Mammary epithelial cell (primary cell): Measurements from ENCODE around the gene COX14.

ENCODE experiments used
- EZH2 ChIP-seq: IDR thresholded peaks from 2 replicates; pipeline ENCODE4 v1.6.1; 2012; ENCODE audit warnings: low read length, inconsistent platforms, borderline replicate concordance
- TF ChIP-seq, protein P1 (sequence below), 2 donors: IDR thresholded peaks in 1 of 2; conservative IDR thresholded peaks in 1 of 2; 2 replicates each; pipeline ENCODE4 v1.5.1; 2011 to 2012; ENCODE audit warnings: inconsistent platforms in 2 of 2, low read length in 2 of 2, mild to moderate bottlenecking in 2 of 2, control low read depth in 1 of 2, low read depth in 1 of 2; ENCODE audit not compliant: insufficient read depth in 1 of 2; ENCODE audit errors: extremely low read depth in 1 of 2

DNA sequence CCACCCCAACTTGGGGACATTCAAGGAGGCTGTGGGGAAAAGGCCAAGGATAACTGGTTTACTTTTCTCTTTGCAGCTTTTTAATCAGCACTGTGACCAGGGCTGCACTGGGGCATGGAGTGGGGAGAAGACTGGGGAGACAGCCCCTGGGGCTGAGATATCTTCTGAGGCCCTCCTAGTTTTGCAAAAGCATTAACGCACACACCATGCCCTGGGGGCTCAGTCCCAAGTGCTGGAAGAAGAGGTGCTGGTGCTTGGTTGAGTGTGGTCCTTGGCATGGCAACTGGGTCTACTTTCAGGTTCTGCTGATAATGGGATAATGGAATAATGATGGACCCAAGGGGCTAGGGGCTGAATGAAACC, 36.2 kb upstream of the COX14 start:
- no peak for TF ChIP-seq EZH2
- TF ChIP-seq, protein P1, sequence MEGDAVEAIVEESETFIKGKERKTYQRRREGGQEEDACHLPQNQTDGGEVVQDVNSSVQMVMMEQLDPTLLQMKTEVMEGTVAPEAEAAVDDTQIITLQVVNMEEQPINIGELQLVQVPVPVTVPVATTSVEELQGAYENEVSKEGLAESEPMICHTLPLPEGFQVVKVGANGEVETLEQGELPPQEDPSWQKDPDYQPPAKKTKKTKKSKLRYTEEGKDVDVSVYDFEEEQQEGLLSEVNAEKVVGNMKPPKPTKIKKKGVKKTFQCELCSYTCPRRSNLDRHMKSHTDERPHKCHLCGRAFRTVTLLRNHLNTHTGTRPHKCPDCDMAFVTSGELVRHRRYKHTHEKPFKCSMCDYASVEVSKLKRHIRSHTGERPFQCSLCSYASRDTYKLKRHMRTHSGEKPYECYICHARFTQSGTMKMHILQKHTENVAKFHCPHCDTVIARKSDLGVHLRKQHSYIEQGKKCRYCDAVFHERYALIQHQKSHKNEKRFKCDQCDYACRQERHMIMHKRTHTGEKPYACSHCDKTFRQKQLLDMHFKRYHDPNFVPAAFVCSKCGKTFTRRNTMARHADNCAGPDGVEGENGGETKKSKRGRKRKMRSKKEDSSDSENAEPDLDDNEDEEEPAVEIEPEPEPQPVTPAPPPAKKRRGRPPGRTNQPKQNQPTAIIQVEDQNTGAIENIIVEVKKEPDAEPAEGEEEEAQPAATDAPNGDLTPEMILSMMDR (conservative IDR thresholded peaks at IDR 0.05 in 1 of 2, IDR thresholded peaks at IDR 0.05 in 1 of 2; ENCODE audit: extremely low read depth in 1 of 2, insufficient read depth in 1 of 2, low read depth in 1 of 2, low read length in 2 of 2), result no peak
